HCT116 (cell line): ENCODE measurements around the gene KNDC1. TPM values are rescaled to one million over a fixed set of nuclear protein-coding genes. Genes with fewer than 3 reads are reported as not detected.

Experiments used
- ATAC-seq: fragments of 200-7000 bp; cut with Tn5 transposase; 2 replicates; pipeline ENCODE4 v1.9.1; 2020; ENCODE audit warnings: mild to moderate bottlenecking, moderate library complexity
- BruUV-seq: library from RNA; stranded (reverse); fragments of 400-500 nt; replicated peaks from 2 replicates; lab custom pipeline; 2021; lab: Mats Ljungman, UMichigan
- CTCF ChIA-PET: fragments of 300-600 bp; sonication (Branson Sonifier 250); formaldehyde crosslinking; loops from one replicate; lab custom pipeline; 2021; ENCODE audit warnings: antibody characterized with exemption; lab: Charles Lee
- POLR2A ChIA-PET: fragments of 300-600, 350-600 bp; sonication (Branson Sonifier 250); formaldehyde crosslinking; loops from one replicate; lab custom pipeline; 2021; ENCODE audit warnings: antibody characterized with exemption; lab: Charles Lee
- RAD21 ChIA-PET, 2 experiments: fragments of 300-600 bp; sonication (Branson Sonifier 250); formaldehyde crosslinking; loops; one replicate each; lab custom pipeline; 2023; ENCODE audit warnings: low total read pairs in 2 of 2; ENCODE audit not compliant: uncharacterized antibody in 2 of 2, unreplicated experiment in 2 of 2, low non-redundant PET in 1 of 2; lab: Charles Lee
- DNase-seq: peaks from one replicate; pipeline ENCODE4 v3.0.0-alpha.2; 2010; ENCODE audit warnings: low read depth, low spot score
- H2AFZ ChIP-seq: fragments of 200-600 bp; shearing (Covaris generic), sonication (generic); 2 replicates; pipeline ENCODE4 v1.6.1; 2017; ENCODE audit warnings: low read depth, mixed run types, mixed read lengths, antibody characterized with exemption, low read length; ENCODE audit not compliant: poor library complexity, severe bottlenecking
- H3K27ac ChIP-seq: 2 replicates; pipeline ENCODE4 v1.5.1; 2012; ENCODE audit warnings: low read depth, low read length
- H3K27me3 ChIP-seq: fragments of 200-600 bp; sonication (generic); 2 replicates; pipeline ENCODE4 v1.6.1; 2016; ENCODE audit warnings: mixed run types, low read length, mixed read lengths; ENCODE audit not compliant: insufficient read depth
- H3K36me3 ChIP-seq, 2 experiments: fragments of 200-500 bp in 1 of 2; fragments of 200-600 bp in 1 of 2; sonication (Bioruptor generic) in 1 of 2; sonication (generic) in 1 of 2; 2 replicates each; pipeline versions ENCODE4 v1.5.1 to v1.6.1; 2014 to 2016; ENCODE audit warnings: low read length in 2 of 2, inconsistent platforms in 1 of 2, mixed read lengths in 1 of 2, mixed run types in 1 of 2; ENCODE audit not compliant: insufficient read depth in 2 of 2, control insufficient read depth in 1 of 2
- H3K4me1 ChIP-seq, 2 experiments: fragments of 200-600 bp in 1 of 2; sonication (generic) in 1 of 2; 2 replicates each; pipeline versions ENCODE4 v1.5.1 to v1.6.1; 2012 to 2017; ENCODE audit warnings: low read length in 2 of 2, inconsistent platforms in 1 of 2, mild to moderate bottlenecking in 1 of 2, mixed read lengths in 1 of 2, mixed run types in 1 of 2, moderate library complexity in 1 of 2; ENCODE audit not compliant: insufficient read depth in 2 of 2, control insufficient read depth in 1 of 2
- H3K4me2 ChIP-seq: fragments of 200-600 bp; sonication (generic); 2 replicates; pipeline ENCODE4 v1.6.1; 2017; ENCODE audit warnings: mixed run types, low read length, mixed read lengths
- H3K4me3 ChIP-seq, 2 experiments: fragments of 200-600 bp in 1 of 2; sonication (generic) in 1 of 2; replicated peaks in 1 of 2; 2 replicates each; pipeline ENCODE4 v1.5.1; 2011 to 2016; ENCODE audit warnings: low read length in 2 of 2, control low read depth in 1 of 2, low read depth in 1 of 2, mild to moderate bottlenecking in 1 of 2, mixed read lengths in 1 of 2, mixed run types in 1 of 2
- H3K79me2 ChIP-seq: fragments of 200-600 bp; sonication (generic); 2 replicates; pipeline ENCODE4 v1.6.1; 2017; ENCODE audit warnings: mild to moderate bottlenecking, mixed run types, low read length, moderate library complexity, mixed read lengths; ENCODE audit not compliant: insufficient read depth
- H3K9ac ChIP-seq: fragments of 200-600 bp; sonication (generic); 2 replicates; pipeline ENCODE4 v1.6.1; 2016; ENCODE audit warnings: low read length, mixed read lengths
- H3K9me2 ChIP-seq: fragments of 200-600 bp; sonication (generic), shearing (Covaris generic); 2 replicates; pipeline ENCODE4 v1.6.1; 2017; ENCODE audit warnings: mixed run types, mild to moderate bottlenecking, moderate library complexity; ENCODE audit not compliant: insufficient read depth
- H3K9me3 ChIP-seq, 2 experiments: fragments of 200-500 bp in 1 of 2; fragments of 200-600 bp in 1 of 2; sonication (Bioruptor generic) in 1 of 2; sonication (generic) in 1 of 2; 2 replicates each; pipeline ENCODE4 v1.6.1; 2014 to 2017; ENCODE audit warnings: low read length in 2 of 2, mixed read lengths in 2 of 2, inconsistent platforms in 1 of 2, low read depth in 1 of 2, mild to moderate bottlenecking in 1 of 2, mixed run types in 1 of 2, moderate library complexity in 1 of 2; ENCODE audit not compliant: control insufficient read depth in 1 of 2, insufficient read depth in 1 of 2
- H4K20me1 ChIP-seq: fragments of 200-600 bp; sonication (generic), shearing (Covaris generic); 2 replicates; pipeline ENCODE4 v1.6.1; 2017; ENCODE audit warnings: mixed run types, mild to moderate bottlenecking, moderate library complexity; ENCODE audit not compliant: insufficient read depth
- CEBPB ChIP-seq: IDR thresholded peaks from 2 replicates; pipeline ENCODE4 v1.6.1; 2012; ENCODE audit warnings: low read depth
- EGR1 ChIP-seq: IDR thresholded peaks from 2 replicates; pipeline ENCODE4 v1.6.1; 2012; ENCODE audit warnings: low read depth
- JUND ChIP-seq: IDR thresholded peaks from 2 replicates; pipeline ENCODE4 v1.6.1; 2012
- POLR2AphosphoS5 ChIP-seq: IDR thresholded peaks from 2 replicates; pipeline ENCODE4 v1.6.1; 2011; ENCODE audit warnings: mild to moderate bottlenecking, low read depth, low read length, moderate library complexity
- SIN3A ChIP-seq: IDR thresholded peaks from 2 replicates; pipeline ENCODE4 v1.6.1; 2012; ENCODE audit warnings: low read depth
- SRF ChIP-seq: IDR thresholded peaks from 2 replicates; pipeline ENCODE4 v1.6.1; 2012; ENCODE audit warnings: low read depth
- ZFX ChIP-seq: fragments of 450-650 bp; IDR thresholded peaks from 2 replicates; pipeline ENCODE4 v1.6.1; 2017
- ZNF274 ChIP-seq: fragments of 200-500 bp; sonication (Bioruptor generic); IDR thresholded peaks from 2 replicates; pipeline ENCODE4 v1.6.1; 2014; ENCODE audit warnings: mild to moderate bottlenecking, low read depth, low read length, inconsistent platforms
- intact Hi-C: fragments of 100-400 bp; cut with micrococcal nuclease; formaldehyde crosslinking; loops from 2 replicates; pipeline ENCODE4 v1.10.0; 2022
- total RNA-seq: library from RNA; stranded (reverse); gene quantifications from one replicate; pipeline ENCODE4 v1.2.1, GENCODE V29; 2021; ENCODE audit not compliant: unreplicated experiment
- TF ChIP-seq, protein P1 (sequence below): IDR thresholded peaks from 2 replicates; pipeline ENCODE4 v1.6.1; 2012
- TF ChIP-seq, protein P2 (sequence below): IDR thresholded peaks from 2 replicates; pipeline ENCODE4 v1.6.1; 2011; ENCODE audit warnings: mild to moderate bottlenecking, low read length, moderate library complexity; ENCODE audit not compliant: insufficient replicate concordance; ENCODE audit errors: extremely low read depth

The KNDC1 gene
- total RNA-seq, 1 experiment from 2014 or later, result 3.6 TPM

- TF ChIP-seq, protein P1, sequence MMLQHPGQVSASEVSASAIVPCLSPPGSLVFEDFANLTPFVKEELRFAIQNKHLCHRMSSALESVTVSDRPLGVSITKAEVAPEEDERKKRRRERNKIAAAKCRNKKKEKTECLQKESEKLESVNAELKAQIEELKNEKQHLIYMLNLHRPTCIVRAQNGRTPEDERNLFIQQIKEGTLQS, result no peak
- TF ChIP-seq CEBPB (no peak), ZNF274 (no peak), ZFX (no peak)
Measured at GRCh38 chr10:133123746-133124356, 36.2 kb upstream of the KNDC1 start (continued).

GRCh38 chr10:133124357-133125211, 35.4 kb upstream of the KNDC1 start:
- TF ChIP-seq, protein P2, sequence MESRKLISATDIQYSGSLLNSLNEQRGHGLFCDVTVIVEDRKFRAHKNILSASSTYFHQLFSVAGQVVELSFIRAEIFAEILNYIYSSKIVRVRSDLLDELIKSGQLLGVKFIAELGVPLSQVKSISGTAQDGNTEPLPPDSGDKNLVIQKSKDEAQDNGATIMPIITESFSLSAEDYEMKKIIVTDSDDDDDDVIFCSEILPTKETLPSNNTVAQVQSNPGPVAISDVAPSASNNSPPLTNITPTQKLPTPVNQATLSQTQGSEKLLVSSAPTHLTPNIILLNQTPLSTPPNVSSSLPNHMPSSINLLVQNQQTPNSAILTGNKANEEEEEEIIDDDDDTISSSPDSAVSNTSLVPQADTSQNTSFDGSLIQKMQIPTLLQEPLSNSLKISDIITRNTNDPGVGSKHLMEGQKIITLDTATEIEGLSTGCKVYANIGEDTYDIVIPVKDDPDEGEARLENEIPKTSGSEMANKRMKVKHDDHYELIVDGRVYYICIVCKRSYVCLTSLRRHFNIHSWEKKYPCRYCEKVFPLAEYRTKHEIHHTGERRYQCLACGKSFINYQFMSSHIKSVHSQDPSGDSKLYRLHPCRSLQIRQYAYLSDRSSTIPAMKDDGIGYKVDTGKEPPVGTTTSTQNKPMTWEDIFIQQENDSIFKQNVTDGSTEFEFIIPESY, result no peak
- TF ChIP-seq SIN3A, result no peak
- TF ChIP-seq SRF, result no peak
- TF ChIP-seq JUND, result no peak
- TF ChIP-seq EGR1, result no peak
- no peak for TF ChIP-seq POLR2AphosphoS5
- no peaks in the 10 kb centered on the region for H3K27me3 ChIP-seq
- intact Hi-C loops, result no loop called here
- H3K9ac ChIP-seq, result no peak overlapping the region
- ChIA-PET RAD21 (no interaction called here), POLR2A (no interaction called here), CTCF (no interaction called here)
- no peak overlapping the region for H3K27ac ChIP-seq
- no TSS peak for BruUV-seq
- no peaks in the 10 kb centered on the region for H4K20me1 ChIP-seq
- ATAC-seq, result no peak
- no peak overlapping the region for H2AFZ ChIP-seq
- H3K4me1 ChIP-seq, result peaks cover 0 to 4% of the 10 kb centered on the region in 2 experiments; a peak in 2 of 4 replicates
- H3K9me3 ChIP-seq, result no peaks in the 10 kb centered on the region; a peak in 1 of 4 replicates
- no peak overlapping the region for H3K4me2 ChIP-seq
- H3K9me2 ChIP-seq, result no peaks in the 10 kb centered on the region
- DNase-seq, result no peak
- H3K4me3 ChIP-seq, result no peak overlapping the region
- H3K79me2 ChIP-seq, result no peaks in the 10 kb centered on the region
- H3K36me3 ChIP-seq, result no peaks in the 10 kb centered on the region
